Eye (tissue), 1 donor: ENCODE data around the gene CYP2W1.
"Not testable (repeated sequence)": the region's sequence is repeated elsewhere in the genome, so short reads cannot be mapped to it uniquely, and the experiment has no call there.

Experiments
- DNase-seq: peaks from one replicate; pipeline ENCODE4 v3.0.0-alpha.2; 2015

CYP2W1 gene

GRCh38 chr7:983004-983615, at the start of gene CYP2W1:
Gene CYP2W1, plus strand, starts transcription at chr7:983181. Its CDS starts 31 bp downstream, at chr7:983212.
- peak; percentile 64 for DNase-seq

- DNase-seq = no peak
Measured at GRCh38 chr7:934469-935163, 48.4 kb upstream of the CYP2W1 start.

- no peak for DNase-seq
Measured at GRCh38 chr7:935164-935873, 47.7 kb upstream of the CYP2W1 start.

GRCh38 chr7:935874-936385, 47.1 kb upstream of the CYP2W1 start:
- DNase-seq = no peak

- DNase-seq = no peak
Measured at GRCh38 chr7:936386-937054, 46.5 kb upstream of the CYP2W1 start.

- DNase-seq = peak; percentile 22
Measured at GRCh38 chr7:937856-938484, 45.0 kb upstream of the CYP2W1 start.

- DNase-seq = no peak
Measured at GRCh38 chr7:938546-939185, 44.3 kb upstream of the CYP2W1 start.

GRCh38 chr7:939843-940242, 43.1 kb upstream of the CYP2W1 start:
- no peak for DNase-seq

- DNase-seq = no peak
Measured at GRCh38 chr7:940599-941408, 42.2 kb upstream of the CYP2W1 start.

GRCh38 chr7:943793-944192, 39.2 kb upstream of the CYP2W1 start:
- DNase-seq = not testable (repeated sequence)

- DNase-seq = no peak
Measured at GRCh38 chr7:944744-945143, 38.2 kb upstream of the CYP2W1 start.

GRCh38 chr7:945147-945555, 37.8 kb upstream of the CYP2W1 start:
- DNase-seq = peak; percentile 33

GRCh38 chr7:945556-946255, 37.3 kb upstream of the CYP2W1 start:
- no peak for DNase-seq

- DNase-seq = no peak
Measured at GRCh38 chr7:946256-946996, 36.6 kb upstream of the CYP2W1 start.

GRCh38 chr7:947391-948210, 35.4 kb upstream of the CYP2W1 start:
- DNase-seq = no peak

- no peak for DNase-seq
Measured at GRCh38 chr7:949021-949934, 33.7 kb upstream of the CYP2W1 start.

GRCh38 chr7:951881-952547, 31.0 kb upstream of the CYP2W1 start:
- no peak for DNase-seq
